HL-60 (cell line): ENCODE results near the gene NCOA3.

Experiments
- CTCF ChIP-seq: IDR thresholded peaks from one replicate; pipeline ENCODE4 v1.5.1; 2011; ENCODE audit warnings: low read length, control low read depth, inconsistent platforms; ENCODE audit not compliant: insufficient read depth
- POLR2AphosphoS5 ChIP-seq: IDR thresholded peaks from 2 replicates; pipeline ENCODE4 v1.6.1; 2012; ENCODE audit warnings: low read depth
- REST ChIP-seq: IDR thresholded peaks from 2 replicates; pipeline ENCODE4 v1.6.1; 2012; ENCODE audit warnings: low read depth; ENCODE audit not compliant: insufficient replicate concordance

GRCh38 chr20:47489448-47489872 is 12.2 kb upstream of the NCOA3 start:
- no peak for TF ChIP-seq POLR2AphosphoS5
- TF ChIP-seq REST = no peak
- TF ChIP-seq CTCF = no peak
